ENCODE measurements around the gene GARIN5B.

The GARIN5B gene

DNA sequence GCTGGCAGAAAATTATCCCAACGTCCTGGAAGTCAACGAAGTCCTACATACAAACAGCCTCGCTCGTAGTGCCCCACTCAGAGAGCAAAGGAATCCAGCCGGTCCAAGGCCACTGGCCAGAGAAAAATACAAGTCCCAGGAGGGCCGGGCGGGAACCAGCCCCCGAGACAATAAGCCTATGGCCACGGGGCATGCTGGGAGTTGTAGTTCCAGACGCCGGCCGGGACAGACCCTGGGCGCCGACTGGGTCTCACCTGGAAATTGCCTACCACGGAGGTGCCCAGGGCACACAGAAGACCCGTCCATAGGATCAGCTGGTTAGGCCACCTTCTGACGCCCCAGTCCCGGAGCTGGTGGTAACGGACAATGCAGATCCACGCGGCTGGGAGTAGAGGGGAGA, 43.3 kb downstream of the GARIN5B start:
- no peak for DNase-seq

DNA sequence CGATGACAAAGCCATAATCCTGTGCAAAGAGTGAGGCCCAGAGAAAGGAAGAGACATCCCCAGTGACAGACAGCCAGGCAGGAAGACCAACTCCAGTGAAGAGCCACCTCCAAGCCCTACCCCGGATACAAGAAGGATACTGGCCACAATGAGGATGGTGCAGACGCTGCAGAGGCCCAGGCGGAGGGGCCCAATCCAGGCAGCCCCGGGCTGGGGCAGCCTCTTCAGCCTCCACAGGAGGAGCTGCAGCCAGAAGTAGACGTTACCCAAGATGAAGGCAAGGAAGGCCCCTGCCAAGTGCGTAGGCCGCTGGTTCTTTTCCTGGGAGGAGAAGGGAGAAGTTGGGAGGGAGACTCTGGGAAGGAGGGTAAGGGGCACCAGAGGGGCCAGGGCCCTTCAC, 46.4 kb downstream of the GARIN5B start:
- DNase-seq, result no peak

DNA sequence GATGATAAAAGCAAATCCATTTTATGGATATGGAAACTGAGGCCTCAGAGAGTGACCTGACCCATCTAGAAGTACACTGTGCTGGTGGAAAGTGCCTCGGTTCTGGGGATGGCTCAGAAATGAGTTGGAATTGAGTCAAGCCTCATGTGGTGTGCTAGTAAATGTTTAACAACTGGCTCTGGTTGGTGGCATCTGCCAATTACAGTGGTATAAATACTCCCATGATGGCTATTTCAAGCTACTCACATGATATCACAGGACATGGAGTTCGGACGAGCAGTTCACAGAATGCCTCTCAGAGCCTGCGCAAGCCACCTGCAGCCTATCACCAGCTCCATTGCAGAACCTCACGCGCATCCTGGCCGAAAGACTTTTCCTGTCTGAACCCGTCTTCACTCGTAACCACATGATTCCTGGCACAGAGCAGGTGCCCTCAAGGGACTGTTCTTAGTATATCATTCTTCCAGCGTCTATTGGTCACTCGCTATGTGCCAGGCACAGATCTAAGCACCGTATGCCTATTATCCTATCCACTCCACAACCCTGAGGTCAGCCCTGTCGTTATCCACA, 47.0 kb downstream of the GARIN5B start:
- no peak for DNase-seq

DNA sequence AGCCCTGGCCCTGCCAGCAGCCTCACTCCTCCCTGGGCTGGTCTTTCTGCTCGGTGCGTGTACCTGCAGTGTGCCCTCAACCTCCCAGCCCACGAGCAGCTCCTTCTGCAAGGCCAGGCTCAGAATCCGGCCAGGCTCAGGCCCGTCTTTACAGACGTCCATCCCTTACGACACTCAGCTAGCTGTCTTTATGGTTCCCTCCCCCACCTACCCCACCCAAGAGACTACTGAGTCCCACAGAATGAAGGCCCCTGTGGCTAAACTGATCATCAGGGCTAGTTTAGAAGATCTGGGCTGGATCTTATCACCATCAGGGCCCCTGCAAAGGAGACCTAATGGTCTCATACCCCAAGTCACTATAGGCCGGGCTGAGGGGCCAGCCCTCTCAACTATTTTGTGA, 48.7 kb downstream of the GARIN5B start:
- no peak for DNase-seq

- no peak for DNase-seq
These were observed 50.2 kb downstream of the GARIN5B start for GRCh38 chr19:55312621-55313512.

DNA sequence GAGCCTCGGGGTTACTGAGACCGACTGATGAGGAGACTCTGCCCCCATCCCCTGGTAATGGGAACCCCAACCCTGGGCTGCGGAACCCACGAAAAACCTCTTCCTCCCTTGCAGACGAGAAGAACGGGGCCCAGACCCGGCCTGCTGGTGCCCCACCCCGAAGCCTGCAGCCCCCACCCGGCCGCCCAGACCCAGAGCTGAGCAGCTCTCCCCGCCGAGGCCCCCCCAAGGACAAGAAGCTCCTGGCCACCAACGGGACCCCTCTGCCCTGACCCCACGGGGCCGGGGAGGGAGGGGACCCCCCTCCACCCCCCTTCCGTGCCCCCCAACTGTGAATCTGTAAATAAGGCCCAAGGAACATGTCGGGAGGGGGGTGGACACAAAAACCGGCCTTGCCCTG, 51.3 kb downstream of the GARIN5B start:
- DNase-seq, result no peak

- DNase-seq, result no peak
These were observed 51.7 kb downstream of the GARIN5B start for GRCh38 chr19:55311397-55311796.

DNA sequence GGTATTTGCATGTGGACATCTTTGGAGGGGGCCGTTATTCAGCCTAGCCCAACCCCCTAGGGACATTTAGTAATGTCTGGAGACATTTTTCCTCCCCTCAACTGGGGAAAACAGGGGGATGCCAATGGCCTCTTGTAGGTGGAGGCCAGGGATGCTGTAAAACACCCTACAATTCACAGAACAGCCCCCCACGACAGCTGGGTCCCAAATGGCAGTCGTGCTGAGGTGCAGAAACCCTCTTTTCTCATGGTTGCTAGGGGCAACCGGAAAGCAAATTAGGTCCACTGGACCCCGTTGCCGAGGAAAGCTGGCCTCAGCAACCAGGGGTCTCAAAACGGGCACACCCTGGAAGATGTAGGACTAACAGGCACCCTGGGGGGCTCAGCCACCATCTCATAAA, 52.6 kb downstream of the GARIN5B start:
- no peak for DNase-seq

DNA sequence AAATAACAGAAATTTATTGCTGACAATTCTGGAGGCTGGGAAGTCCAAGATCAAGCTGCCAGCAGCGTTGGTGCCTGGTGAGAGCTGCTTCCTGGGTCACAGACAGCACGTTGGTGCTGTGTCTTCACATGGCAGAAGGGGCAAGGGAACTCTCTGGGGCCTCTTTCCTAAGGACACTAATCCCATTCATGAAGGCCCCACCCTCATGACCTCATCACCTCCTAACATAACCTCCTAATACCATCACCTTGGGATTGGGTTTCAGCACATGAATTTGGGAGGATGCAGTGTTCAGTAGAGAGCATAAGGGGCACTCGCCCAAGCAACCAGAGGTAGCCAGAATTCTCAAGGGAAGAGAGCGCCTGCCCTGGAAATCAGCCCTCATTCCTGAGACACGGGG, 53.6 kb downstream of the GARIN5B start:
- DNase-seq, result no peak

DNA sequence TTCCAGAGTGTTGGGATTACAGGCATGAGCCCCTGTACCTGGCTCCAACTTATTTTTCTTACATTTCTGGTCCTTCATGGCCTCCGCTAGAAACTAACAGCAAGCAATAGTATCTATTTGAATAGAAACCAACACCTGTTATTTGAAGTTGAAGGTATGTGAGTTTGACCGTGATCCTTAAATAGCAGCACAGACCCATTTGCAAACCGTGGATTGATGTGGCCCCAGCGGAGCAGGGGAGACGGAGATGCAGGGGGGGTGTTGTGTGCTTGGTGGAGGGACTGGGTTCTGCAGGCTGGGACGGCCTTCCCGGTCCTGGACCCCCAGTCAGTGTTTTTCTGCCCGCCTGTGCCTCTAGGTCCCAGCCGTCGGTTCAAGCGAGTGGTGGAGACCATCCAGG, 54.8 kb downstream of the GARIN5B start:
- no peak for DNase-seq

GRCh38 chr19:55306712-55307111, 56.3 kb downstream of the GARIN5B start:
- no peak for DNase-seq

GRCh38 chr19:55305983-55306562, 57.0 kb downstream of the GARIN5B start:
- no peak for DNase-seq

DNA sequence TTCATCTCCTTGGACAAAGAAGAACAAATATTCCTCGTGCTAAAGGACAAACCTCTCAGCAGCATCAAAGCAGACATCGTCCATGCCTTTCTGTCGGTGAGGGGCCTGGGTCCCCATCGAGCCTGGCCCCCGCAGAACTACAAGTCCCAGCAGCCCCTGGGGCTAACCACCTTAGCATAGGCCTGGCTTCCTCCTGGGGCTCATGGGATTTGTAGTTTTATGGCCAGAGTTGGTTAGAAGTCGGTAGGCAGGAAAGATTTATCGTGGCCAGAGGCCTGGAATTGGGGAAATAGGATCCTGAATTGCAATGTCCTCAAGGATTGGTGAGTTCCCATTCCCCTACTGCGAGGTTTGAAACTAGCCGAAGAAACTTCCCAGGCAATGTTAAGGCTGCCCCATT, 57.6 kb downstream of the GARIN5B start:
- DNase-seq, result no peak

GRCh38 chr19:55304980-55305379, 58.1 kb downstream of the GARIN5B start:
- DNase-seq, result no peak

Measured in NCI-H1694 (cell line).